ENCODE data around the gene PRDM1.

The PRDM1 gene

GRCh38 chr6:106116125-106116832, 30.1 kb downstream of the PRDM1 start:
- no peak for DNase-seq (ENCODE audit: low spot score)

- DNase-seq (ENCODE audit: low spot score): peak; percentile 80
These were observed 31.4 kb downstream of the PRDM1 start for GRCh38 chr6:106117579-106117978.

- no peak for DNase-seq (ENCODE audit: low spot score)
These were observed 32.8 kb downstream of the PRDM1 start for GRCh38 chr6:106118835-106119431.

- DNase-seq (ENCODE audit: low spot score): no peak
These were observed 33.4 kb downstream of the PRDM1 start for GRCh38 chr6:106119546-106119945.

- no peak for DNase-seq (ENCODE audit: low spot score)
These were observed 33.9 kb downstream of the PRDM1 start for GRCh38 chr6:106120006-106120405.

GRCh38 chr6:106120406-106120805, 34.3 kb downstream of the PRDM1 start:
- DNase-seq (ENCODE audit: low spot score): no peak

GRCh38 chr6:106122306-106122918, 36.3 kb downstream of the PRDM1 start:
- DNase-seq (ENCODE audit: low spot score): no peak

- DNase-seq (ENCODE audit: low spot score): no peak
These were observed 37.0 kb downstream of the PRDM1 start for GRCh38 chr6:106122938-106123656.

- no peak for DNase-seq (ENCODE audit: low spot score)
These were observed 37.9 kb downstream of the PRDM1 start for GRCh38 chr6:106124015-106124414.

- no peak for DNase-seq (ENCODE audit: low spot score)
These were observed 38.6 kb downstream of the PRDM1 start for GRCh38 chr6:106124437-106125430.

GRCh38 chr6:106125925-106126435, 39.8 kb downstream of the PRDM1 start:
- DNase-seq (ENCODE audit: low spot score): peak; percentile 37

- DNase-seq (ENCODE audit: low spot score): no peak
These were observed 40.3 kb downstream of the PRDM1 start for GRCh38 chr6:106126482-106126881.

- no peak for DNase-seq (ENCODE audit: low spot score)
These were observed 43.0 kb downstream of the PRDM1 start for GRCh38 chr6:106128981-106129781.

- DNase-seq (ENCODE audit: low spot score): no peak
These were observed 46.1 kb downstream of the PRDM1 start for GRCh38 chr6:106132153-106132698.

- DNase-seq (ENCODE audit: low spot score): no peak
These were observed 46.9 kb downstream of the PRDM1 start for GRCh38 chr6:106133040-106133439.

GRCh38 chr6:106134087-106134770, 48.1 kb downstream of the PRDM1 start:
- no peak for DNase-seq (ENCODE audit: low spot score)

- DNase-seq (ENCODE audit: low spot score): no peak
These were observed 48.9 kb downstream of the PRDM1 start for GRCh38 chr6:106134906-106135634.

- no peak for DNase-seq (ENCODE audit: low spot score)
These were observed 49.9 kb downstream of the PRDM1 start for GRCh38 chr6:106135911-106136571.
